DOHH2 (cell line): ENCODE results near the gene ARFGEF3.

ENCODE experiments used
- CTCF ChIP-seq: fragments of 200-600 bp; sonication (generic); IDR thresholded peaks from one replicate; pipeline ENCODE4 v1.5.1; 2014; ENCODE audit warnings: antibody characterized with exemption, mild to moderate bottlenecking, low read depth, low read length; ENCODE audit not compliant: poor library complexity, severe bottlenecking
- EZH2phosphoT487 ChIP-seq: fragments of 200-600 bp; sonication (generic); IDR thresholded peaks from 2 replicates; pipeline ENCODE4 v1.6.1; 2017; ENCODE audit warnings: borderline replicate concordance, mild to moderate bottlenecking, antibody characterized with exemption, low read length, moderate library complexity, mixed read lengths

GRCh38 chr6:138309695-138310094 is 148.0 kb downstream of the ARFGEF3 start:
- TF ChIP-seq CTCF, result no peak
- TF ChIP-seq EZH2phosphoT487, result no peak
